B cell (primary cell): ENCODE data around the gene PBX1.

ENCODE experiments used
- EZH2 ChIP-seq: IDR thresholded peaks from 2 replicates; pipeline ENCODE4 v1.6.1; 2012; ENCODE audit warnings: borderline replicate concordance, low read depth, mild to moderate bottlenecking, moderate library complexity, low read length; ENCODE audit not compliant: insufficient read depth, poor library complexity, severe bottlenecking
- TF ChIP-seq, protein P1 (sequence below): fragments of 200-600 bp; IDR thresholded peaks from one replicate; pipeline ENCODE4 v1.8.0; 2022; ENCODE audit warnings: antibody characterized with exemption, mild to moderate bottlenecking

DNA sequence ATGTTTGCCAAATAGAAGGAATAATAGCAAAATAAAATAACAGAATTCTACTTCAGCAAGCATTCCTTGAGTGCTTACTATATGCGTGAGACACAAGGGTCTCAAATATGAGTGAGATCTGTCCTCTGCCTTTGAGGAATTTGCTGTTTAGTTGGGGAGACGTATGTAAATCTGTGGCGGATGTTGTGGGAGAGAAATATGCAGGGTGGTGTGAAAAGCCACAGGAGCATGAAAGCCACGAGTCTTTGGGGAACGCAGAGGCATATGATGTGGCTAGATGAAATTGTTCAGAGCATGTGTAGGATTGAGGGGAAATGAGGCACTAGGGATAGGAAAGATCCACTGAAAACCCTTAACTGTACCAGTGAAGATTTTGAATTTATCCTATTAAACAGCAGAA, 244.4 kb downstream of the PBX1 start:
- TF ChIP-seq, protein P1, sequence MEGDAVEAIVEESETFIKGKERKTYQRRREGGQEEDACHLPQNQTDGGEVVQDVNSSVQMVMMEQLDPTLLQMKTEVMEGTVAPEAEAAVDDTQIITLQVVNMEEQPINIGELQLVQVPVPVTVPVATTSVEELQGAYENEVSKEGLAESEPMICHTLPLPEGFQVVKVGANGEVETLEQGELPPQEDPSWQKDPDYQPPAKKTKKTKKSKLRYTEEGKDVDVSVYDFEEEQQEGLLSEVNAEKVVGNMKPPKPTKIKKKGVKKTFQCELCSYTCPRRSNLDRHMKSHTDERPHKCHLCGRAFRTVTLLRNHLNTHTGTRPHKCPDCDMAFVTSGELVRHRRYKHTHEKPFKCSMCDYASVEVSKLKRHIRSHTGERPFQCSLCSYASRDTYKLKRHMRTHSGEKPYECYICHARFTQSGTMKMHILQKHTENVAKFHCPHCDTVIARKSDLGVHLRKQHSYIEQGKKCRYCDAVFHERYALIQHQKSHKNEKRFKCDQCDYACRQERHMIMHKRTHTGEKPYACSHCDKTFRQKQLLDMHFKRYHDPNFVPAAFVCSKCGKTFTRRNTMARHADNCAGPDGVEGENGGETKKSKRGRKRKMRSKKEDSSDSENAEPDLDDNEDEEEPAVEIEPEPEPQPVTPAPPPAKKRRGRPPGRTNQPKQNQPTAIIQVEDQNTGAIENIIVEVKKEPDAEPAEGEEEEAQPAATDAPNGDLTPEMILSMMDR, result no peak
- TF ChIP-seq EZH2, result no peak
